Suppressor macrophage treated with lipopolysaccharide for 1 hour (primary cell): Measurements from ENCODE around the gene CASP7.
A peak's percentile ranks its signal among the peaks of the same experiment; 100 is the strongest.

Experiments
- DNase-seq, 3 donors: peaks; one replicate each; pipeline ENCODE4 v3.0.0-alpha.2; 2020 to 2022

The CASP7 gene

GRCh38 chr10:113666682-113667252 lies 12.9 kb upstream of the CASP7 start:
- peak; percentile 23 to 30 (median 23) for DNase-seq

- peak; percentile 89 to 95 (median 92) for DNase-seq
Observed at GRCh38 chr10:113680190-113681111, 739 bp downstream of the CASP7 start.

- DNase-seq = peak; percentile 73 to 87 (median 81)
Observed at GRCh38 chr10:113681533-113682470, 2.1 kb downstream of the CASP7 start.

- DNase-seq = peak in 1 of 3 donors; percentile 10
Observed at GRCh38 chr10:113683300-113683699, 3.6 kb downstream of the CASP7 start.

- DNase-seq = no peak
Observed at GRCh38 chr10:113686028-113686427, 6.3 kb downstream of the CASP7 start.

GRCh38 chr10:113687037-113687436 lies 7.3 kb downstream of the CASP7 start:
- DNase-seq = no peak

- DNase-seq = no peak
Observed at GRCh38 chr10:113689057-113689456, 9.3 kb downstream of the CASP7 start.

- DNase-seq = no peak
Observed at GRCh38 chr10:113689574-113689973, 9.9 kb downstream of the CASP7 start.

- DNase-seq = no peak
Observed at GRCh38 chr10:113690749-113691148, 11.0 kb downstream of the CASP7 start.

- no peak for DNase-seq
Observed at GRCh38 chr10:113691381-113691780, 11.7 kb downstream of the CASP7 start.

- no peak for DNase-seq
Observed at GRCh38 chr10:113692271-113692670, 12.6 kb downstream of the CASP7 start.

GRCh38 chr10:113693348-113693747 lies 13.6 kb downstream of the CASP7 start:
- no peak for DNase-seq

GRCh38 chr10:113695691-113696090 lies 16.0 kb downstream of the CASP7 start:
- peak; percentile 28 to 57 (median 37) for DNase-seq

- no peak for DNase-seq
Observed at GRCh38 chr10:113697595-113697994, 17.9 kb downstream of the CASP7 start.

GRCh38 chr10:113704637-113705343 lies 25.1 kb downstream of the CASP7 start:
- peak; percentile 49 to 62 (median 52) for DNase-seq

- DNase-seq = no peak
Observed at GRCh38 chr10:113705344-113705652, 25.6 kb downstream of the CASP7 start.

- DNase-seq = no peak
Observed at GRCh38 chr10:113706623-113707022, 26.9 kb downstream of the CASP7 start.

- no peak for DNase-seq
Observed at GRCh38 chr10:113708640-113709039, 28.9 kb downstream of the CASP7 start.

GRCh38 chr10:113709221-113709838 lies 29.6 kb downstream of the CASP7 start:
- no peak for DNase-seq

- no peak for DNase-seq
Observed at GRCh38 chr10:113711142-113711541, 31.4 kb downstream of the CASP7 start.

- DNase-seq = no peak
Observed at GRCh38 chr10:113712024-113712423, 32.3 kb downstream of the CASP7 start.
